HG03280 (cell line): ENCODE results near the gene SCN4A.
"Not testable (repeated sequence)": the region's sequence is repeated elsewhere in the genome, so short reads cannot be mapped to it uniquely, and the experiment has no call there.

Experiments used
- ATAC-seq: cut with Tn5 transposase; IDR thresholded peaks from one replicate; pipeline ENCODE4 v1.9.1; 2021; ENCODE audit warnings: mild to moderate bottlenecking, moderate library complexity; ENCODE audit not compliant: unreplicated experiment

The SCN4A gene

GRCh38 chr17:63889026-63889848 lies 83.5 kb downstream of the SCN4A start:
- not testable (repeated sequence) for ATAC-seq
